ENCODE data around the gene RPRD1B. TPM values are rescaled to one million over a fixed set of nuclear protein-coding genes. Genes with fewer than 3 reads are reported as not detected.

Gene RPRD1B
- total and polyA plus RNA-seq, 2 of the 13 experiments (the other 11 are each of a cell fraction or from before 2014, with no cell fraction given) = 31.1 to 41.5 TPM

DNA sequence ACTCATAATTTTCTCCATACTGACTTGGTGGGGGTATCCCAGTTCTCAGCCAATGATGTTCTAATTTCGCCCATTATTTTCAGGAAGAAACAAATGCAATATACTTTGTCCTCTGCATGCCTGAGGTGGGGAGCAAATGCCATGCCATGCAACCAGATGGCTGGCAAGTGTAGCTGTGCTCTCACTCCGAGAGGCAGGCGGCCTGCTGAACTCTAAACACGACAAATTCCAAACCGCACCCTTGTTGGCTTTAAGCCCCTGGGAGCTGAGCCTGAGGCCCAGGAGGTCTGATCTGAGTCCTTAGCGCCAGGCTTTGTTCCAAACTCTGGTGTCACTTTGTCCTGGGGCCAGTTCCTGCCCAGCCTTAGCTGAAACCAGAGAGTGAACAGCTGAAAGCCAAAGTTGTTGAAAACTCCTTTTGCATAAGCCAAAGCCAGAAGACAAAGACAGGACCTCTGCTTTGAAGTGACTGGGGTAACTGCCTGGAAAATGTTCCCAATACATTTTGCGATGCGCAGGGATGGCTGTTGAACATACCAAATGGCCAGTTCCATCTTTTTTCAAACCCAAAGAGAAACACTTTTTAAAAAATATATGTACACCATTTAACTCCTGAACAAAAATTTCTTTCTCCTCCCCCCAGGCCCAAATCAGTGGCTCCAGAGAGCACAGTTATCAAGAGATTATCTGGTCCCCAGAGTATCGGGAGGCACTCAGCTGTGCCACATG lies 46.5 kb upstream of the RPRD1B start:
- ChIA-PET POLR2A (interaction anchor here (0.6 to 1.3 kb wide), 5 partner anchors 46 to 808 kb away, joined by 3 to 5 read pairs (median 3); partner anchors contain the start of genes CTNNBL1, SNHG17 and TTI1), CTCF (ENCODE audit: low intra/inter-chr PET ratio, low total read pairs) (no interaction called here)
- Histone ChIP-seq H3K4me3 (replicated peaks in 1 of 3; ENCODE audit: insufficient read depth in 1 of 3, low read depth in 2 of 3, low read length in 3 of 3) (peak overlapping the region in 1 of 3 experiments; percentile 4; a peak in 1 of 6 replicates), H3K9ac (ENCODE audit: insufficient read depth, low read depth, low read length) (peak overlapping the region; percentile 35), H4K20me1 (ENCODE audit: insufficient read depth, low read length) (no peaks in the 10 kb centered on the region), H3K79me2 (ENCODE audit: insufficient read depth, low read length) (no peaks in the 10 kb centered on the region), H3K9me3 (ENCODE audit: low read length) (no peaks in the 10 kb centered on the region), H3K27ac (ENCODE audit: extremely low read length, insufficient read depth, low read length) (peak overlapping the region; percentile 62), H3K36me3 (replicated peaks in 1 of 2; ENCODE audit: control insufficient read depth in 1 of 2, insufficient read depth in 2 of 2, low read length in 2 of 2) (peaks cover 10 to 39% of the 10 kb centered on the region in 2 experiments), H3K4me2 (ENCODE audit: low read depth, low read length) (peak overlapping the region; percentile 61), H3K4me1 (ENCODE audit: insufficient read depth, low read length) (peaks cover 76% of the 10 kb centered on the region), H2AFZ (ENCODE audit: low read length) (no peak overlapping the region), H3K27me3 (ENCODE audit: control insufficient read depth in 1 of 2, insufficient read depth in 2 of 2, low read length in 2 of 2) (no peaks in the 10 kb centered on the region)
- WGBS (ENCODE audit: low lambda C conversion rate) = 35% methylated on average over 9 of the region's 9 CpGs
- FAIRE-seq (peak; percentile 80), ATAC-seq (peak; percentile 68), DNase-seq (ENCODE audit: low spot score) (peak; percentile 80)
- BruUV-seq (replicated peaks) = no TSS peak
- in situ Hi-C loops (cut with HindIII; ENCODE audit: extremely low pct_ligation_motif_present, low pct_unique_long_range_greater_than_20kb) (no loop called here), intact Hi-C loops (cut with micrococcal nuclease; ENCODE audit: unreplicated experiment) (no loop called here)
- TF ChIP-seq SAP130 (CRISPR knock-in tag; IDR thresholded peaks at IDR 0.05; ENCODE audit: low read depth) (peak; percentile 29; the same call in 1 of the 2 replicates), ZNF547 (CRISPR knock-in tag; IDR thresholded peaks at IDR 0.05) (peak; percentile 37; the same call in 1 of the 2 replicates), TGIF2 (CRISPR knock-in tag; IDR thresholded peaks at IDR 0.05) (no peak), FOXJ3 (CRISPR knock-in tag; IDR thresholded peaks at IDR 0.05; ENCODE audit: borderline replicate concordance) (0 out of 2 replicates have a peak, but pooled peaks have one; percentile 42), KDM6A (CRISPR knock-in tag; IDR thresholded peaks at IDR 0.05; ENCODE audit: low read depth) (peak; percentile 41; the same call in 1 of the 2 replicates), ZFP36 (IDR thresholded peaks at IDR 0.05; ENCODE audit: borderline replicate concordance, low read depth, low read length, partially characterized antibody) (no peak), FOXA1 (IDR thresholded peaks at IDR 0.05) (no peak), FOXA1 (CRISPR knock-in tag; IDR thresholded peaks at IDR 0.05) (peak; percentile 63; the same call in 1 of the 2 replicates), ZSCAN31 (CRISPR knock-in tag; IDR thresholded peaks at IDR 0.05; ENCODE audit: low read depth) (no peak), ZFP90 (CRISPR knock-in tag; IDR thresholded peaks at IDR 0.05; ENCODE audit: borderline replicate concordance) (0 out of 2 replicates have a peak, but pooled peaks have one; percentile 17), RFXAP (CRISPR knock-in tag; IDR thresholded peaks at IDR 0.05; ENCODE audit: borderline replicate concordance) (0 out of 2 replicates have a peak, but pooled peaks have one; percentile 8), ZFY (CRISPR knock-in tag; IDR thresholded peaks at IDR 0.05) (peak; percentile 57; the same call in 1 of the 2 replicates)
- TF ChIP-seq, protein P1, sequence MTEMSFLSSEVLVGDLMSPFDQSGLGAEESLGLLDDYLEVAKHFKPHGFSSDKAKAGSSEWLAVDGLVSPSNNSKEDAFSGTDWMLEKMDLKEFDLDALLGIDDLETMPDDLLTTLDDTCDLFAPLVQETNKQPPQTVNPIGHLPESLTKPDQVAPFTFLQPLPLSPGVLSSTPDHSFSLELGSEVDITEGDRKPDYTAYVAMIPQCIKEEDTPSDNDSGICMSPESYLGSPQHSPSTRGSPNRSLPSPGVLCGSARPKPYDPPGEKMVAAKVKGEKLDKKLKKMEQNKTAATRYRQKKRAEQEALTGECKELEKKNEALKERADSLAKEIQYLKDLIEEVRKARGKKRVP (CRISPR knock-in tag; IDR thresholded peaks at IDR 0.05) = no peak
- TF ChIP-seq, protein P2, sequence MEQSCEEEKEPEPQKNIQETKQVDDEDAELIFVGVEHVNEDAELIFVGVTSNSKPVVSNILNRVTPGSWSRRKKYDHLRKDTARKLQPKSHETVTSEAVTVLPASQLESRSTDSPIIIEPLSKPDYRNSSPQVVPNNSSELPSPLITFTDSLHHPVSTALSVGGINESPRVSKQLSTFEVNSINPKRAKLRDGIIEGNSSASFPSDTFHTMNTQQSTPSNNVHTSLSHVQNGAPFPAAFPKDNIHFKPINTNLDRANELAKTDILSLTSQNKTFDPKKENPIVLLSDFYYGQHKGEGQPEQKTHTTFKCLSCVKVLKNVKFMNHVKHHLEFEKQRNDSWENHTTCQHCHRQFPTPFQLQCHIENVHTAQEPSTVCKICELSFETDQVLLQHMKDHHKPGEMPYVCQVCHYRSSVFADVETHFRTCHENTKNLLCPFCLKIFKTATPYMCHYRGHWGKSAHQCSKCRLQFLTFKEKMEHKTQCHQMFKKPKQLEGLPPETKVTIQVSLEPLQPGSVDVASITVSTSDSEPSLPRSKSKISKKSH (CRISPR knock-in tag; IDR thresholded peaks at IDR 0.05; ENCODE audit: borderline replicate concordance) = no peak
- TF ChIP-seq, protein P3, sequence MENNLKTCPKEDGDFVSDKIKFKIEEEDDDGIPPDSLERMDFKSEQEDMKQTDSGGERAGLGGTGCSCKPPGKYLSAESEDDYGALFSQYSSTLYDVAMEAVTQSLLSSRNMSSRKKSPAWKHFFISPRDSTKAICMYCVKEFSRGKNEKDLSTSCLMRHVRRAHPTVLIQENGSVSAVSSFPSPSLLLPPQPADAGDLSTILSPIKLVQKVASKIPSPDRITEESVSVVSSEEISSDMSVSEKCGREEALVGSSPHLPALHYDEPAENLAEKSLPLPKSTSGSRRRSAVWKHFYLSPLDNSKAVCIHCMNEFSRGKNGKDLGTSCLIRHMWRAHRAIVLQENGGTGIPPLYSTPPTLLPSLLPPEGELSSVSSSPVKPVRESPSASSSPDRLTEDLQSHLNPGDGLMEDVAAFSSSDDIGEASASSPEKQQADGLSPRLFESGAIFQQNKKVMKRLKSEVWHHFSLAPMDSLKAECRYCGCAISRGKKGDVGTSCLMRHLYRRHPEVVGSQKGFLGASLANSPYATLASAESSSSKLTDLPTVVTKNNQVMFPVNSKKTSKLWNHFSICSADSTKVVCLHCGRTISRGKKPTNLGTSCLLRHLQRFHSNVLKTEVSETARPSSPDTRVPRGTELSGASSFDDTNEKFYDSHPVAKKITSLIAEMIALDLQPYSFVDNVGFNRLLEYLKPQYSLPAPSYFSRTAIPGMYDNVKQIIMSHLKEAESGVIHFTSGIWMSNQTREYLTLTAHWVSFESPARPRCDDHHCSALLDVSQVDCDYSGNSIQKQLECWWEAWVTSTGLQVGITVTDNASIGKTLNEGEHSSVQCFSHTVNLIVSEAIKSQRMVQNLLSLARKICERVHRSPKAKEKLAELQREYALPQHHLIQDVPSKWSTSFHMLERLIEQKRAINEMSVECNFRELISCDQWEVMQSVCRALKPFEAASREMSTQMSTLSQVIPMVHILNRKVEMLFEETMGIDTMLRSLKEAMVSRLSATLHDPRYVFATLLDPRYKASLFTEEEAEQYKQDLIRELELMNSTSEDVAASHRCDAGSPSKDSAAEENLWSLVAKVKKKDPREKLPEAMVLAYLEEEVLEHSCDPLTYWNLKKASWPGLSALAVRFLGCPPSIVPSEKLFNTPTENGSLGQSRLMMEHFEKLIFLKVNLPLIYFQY (CRISPR knock-in tag; IDR thresholded peaks at IDR 0.05; ENCODE audit: borderline replicate concordance) = no peak
- TF ChIP-seq, protein P4, sequence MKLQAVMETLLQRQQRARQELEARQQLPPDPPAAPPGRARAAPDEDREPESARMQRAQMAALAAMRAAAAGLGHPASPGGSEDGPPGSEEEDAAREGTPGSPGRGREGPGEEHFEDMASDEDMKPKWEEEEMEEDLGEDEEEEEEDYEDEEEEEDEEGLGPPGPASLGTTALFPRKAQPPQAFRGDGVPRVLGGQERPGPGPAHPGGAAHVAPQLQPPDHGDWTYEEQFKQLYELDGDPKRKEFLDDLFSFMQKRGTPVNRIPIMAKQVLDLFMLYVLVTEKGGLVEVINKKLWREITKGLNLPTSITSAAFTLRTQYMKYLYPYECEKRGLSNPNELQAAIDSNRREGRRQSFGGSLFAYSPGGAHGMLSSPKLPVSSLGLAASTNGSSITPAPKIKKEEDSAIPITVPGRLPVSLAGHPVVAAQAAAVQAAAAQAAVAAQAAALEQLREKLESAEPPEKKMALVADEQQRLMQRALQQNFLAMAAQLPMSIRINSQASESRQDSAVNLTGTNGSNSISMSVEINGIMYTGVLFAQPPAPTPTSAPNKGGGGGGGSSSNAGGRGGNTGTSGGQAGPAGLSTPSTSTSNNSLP (IDR thresholded peaks at IDR 0.05; ENCODE audit: low read depth, low read length) = no peak
